Measurements from ENCODE around the gene BUD31. TPM values are rescaled to one million over a fixed set of nuclear protein-coding genes. Genes with fewer than 3 reads are reported as not detected.

BUD31 gene
- total RNA-seq, 2 donors from 2014 or later, result 36.7 to 57.0 TPM

DNA sequence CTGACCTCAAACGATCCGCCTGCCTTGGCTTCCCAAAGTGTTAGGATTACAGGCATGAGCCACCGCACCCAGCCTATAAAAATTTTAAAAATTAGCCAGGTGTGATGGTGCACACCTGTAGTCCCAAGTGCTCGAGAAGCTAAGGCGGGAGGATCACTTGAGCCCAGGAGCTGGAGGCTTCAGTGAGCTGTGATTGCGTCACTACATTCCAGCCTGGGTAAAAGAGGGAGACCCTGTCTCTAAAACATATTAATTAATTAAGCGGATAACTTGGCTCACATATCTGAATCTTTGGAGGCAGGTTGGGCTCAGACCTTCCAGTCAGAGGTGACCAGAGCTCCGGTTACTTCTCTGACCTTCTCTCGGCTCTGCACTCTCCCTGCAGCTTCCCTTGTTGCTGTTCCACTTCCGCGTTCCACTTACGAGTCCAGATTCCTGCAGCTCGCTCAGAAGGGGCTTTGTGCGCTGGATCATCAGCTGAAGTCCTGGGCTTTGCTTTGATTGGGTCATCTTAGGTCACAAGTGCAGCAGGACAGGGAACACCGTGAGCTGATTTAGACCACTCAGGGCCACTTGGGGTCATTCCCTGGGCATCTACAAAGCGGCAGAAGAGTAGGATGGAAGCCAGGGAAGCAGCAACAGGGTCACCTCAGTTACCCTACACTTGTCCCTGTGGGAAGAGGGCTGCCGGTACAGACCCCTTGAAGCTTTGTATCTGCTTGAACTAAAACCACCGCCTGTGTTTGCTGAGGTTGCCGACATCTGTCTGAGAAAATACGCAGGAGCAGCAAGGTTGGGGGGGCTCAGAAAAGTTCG, 36.3 kb upstream of the BUD31 start:
- no peak overlapping the region for H3K4me3 ChIP-seq
- peaks cover 0 to 31% of the 10 kb centered on the region in 2 donors for H3K4me1 ChIP-seq
- H3K9me3 ChIP-seq, result no peaks in the 10 kb centered on the region
- TF ChIP-seq, protein P1, sequence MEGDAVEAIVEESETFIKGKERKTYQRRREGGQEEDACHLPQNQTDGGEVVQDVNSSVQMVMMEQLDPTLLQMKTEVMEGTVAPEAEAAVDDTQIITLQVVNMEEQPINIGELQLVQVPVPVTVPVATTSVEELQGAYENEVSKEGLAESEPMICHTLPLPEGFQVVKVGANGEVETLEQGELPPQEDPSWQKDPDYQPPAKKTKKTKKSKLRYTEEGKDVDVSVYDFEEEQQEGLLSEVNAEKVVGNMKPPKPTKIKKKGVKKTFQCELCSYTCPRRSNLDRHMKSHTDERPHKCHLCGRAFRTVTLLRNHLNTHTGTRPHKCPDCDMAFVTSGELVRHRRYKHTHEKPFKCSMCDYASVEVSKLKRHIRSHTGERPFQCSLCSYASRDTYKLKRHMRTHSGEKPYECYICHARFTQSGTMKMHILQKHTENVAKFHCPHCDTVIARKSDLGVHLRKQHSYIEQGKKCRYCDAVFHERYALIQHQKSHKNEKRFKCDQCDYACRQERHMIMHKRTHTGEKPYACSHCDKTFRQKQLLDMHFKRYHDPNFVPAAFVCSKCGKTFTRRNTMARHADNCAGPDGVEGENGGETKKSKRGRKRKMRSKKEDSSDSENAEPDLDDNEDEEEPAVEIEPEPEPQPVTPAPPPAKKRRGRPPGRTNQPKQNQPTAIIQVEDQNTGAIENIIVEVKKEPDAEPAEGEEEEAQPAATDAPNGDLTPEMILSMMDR (IDR thresholded peaks at IDR 0.05), result no peak
- peaks cover under 1% of the 10 kb centered on the region for H3K36me3 ChIP-seq
- H3K27ac ChIP-seq, result no peak overlapping the region
- H3K27me3 ChIP-seq, result no peaks in the 10 kb centered on the region
- no peak for DNase-seq (ENCODE audit: low spot score)

DNA sequence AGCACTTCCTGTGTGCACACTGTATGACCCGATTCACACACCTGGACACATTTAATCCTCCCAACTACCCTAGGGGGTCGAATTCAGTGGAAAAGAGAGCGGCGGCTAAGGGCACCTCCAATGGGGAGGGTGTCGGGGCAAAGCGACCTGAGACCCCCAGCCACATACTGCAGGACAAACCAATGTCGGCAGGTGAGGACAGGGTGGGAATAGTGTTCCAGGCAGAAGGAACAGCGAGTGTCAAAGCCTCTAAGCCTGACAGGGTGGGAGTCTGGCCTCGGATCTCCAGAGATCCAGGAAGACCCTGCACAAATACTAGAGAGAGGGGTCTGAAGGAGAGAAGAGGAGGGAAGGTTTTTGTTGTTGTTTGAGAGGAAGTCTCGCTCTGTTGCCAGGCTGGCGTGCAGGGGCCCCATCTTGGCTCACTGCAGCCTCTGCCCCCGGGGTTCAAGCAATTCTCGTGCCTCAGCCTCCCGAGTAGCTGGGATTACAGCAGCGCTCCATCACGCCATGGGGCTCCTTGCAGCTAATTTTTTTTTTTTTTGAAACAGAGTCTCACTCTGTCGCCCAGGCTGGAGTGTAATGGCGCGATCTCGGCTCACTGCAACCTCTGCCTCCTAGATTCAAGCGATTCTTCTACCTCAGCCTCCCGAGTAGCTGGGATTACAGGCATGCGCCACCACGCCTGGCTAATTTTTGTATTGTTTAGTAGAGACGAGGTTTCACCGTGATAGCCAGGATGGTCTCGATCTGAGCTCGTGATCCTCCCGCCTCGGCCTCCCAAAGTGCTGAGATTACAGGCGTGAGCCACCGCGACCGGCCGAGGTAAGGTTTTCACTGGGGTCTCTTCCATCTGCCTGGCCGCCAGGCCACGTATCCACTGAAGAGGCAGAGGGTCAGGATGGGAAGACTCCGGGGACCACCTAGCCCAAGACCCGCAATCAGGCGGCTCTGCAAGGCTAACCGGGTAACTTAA, 35.4 kb upstream of the BUD31 start:
- H3K4me1 ChIP-seq, result peaks cover 0 to 35% of the 10 kb centered on the region in 2 donors
- H3K27ac ChIP-seq, result peak overlapping the region; percentile 90
- TF ChIP-seq, protein P1 (IDR thresholded peaks at IDR 0.05), result no peak
- H3K36me3 ChIP-seq, result peaks cover 10% of the 10 kb centered on the region
- no peaks in the 10 kb centered on the region for H3K27me3 ChIP-seq
- H3K9me3 ChIP-seq, result no peaks in the 10 kb centered on the region
- DNase-seq (ENCODE audit: low spot score), result no peak
- peak overlapping the region; percentile 82 to 94 for H3K4me3 ChIP-seq

DNA sequence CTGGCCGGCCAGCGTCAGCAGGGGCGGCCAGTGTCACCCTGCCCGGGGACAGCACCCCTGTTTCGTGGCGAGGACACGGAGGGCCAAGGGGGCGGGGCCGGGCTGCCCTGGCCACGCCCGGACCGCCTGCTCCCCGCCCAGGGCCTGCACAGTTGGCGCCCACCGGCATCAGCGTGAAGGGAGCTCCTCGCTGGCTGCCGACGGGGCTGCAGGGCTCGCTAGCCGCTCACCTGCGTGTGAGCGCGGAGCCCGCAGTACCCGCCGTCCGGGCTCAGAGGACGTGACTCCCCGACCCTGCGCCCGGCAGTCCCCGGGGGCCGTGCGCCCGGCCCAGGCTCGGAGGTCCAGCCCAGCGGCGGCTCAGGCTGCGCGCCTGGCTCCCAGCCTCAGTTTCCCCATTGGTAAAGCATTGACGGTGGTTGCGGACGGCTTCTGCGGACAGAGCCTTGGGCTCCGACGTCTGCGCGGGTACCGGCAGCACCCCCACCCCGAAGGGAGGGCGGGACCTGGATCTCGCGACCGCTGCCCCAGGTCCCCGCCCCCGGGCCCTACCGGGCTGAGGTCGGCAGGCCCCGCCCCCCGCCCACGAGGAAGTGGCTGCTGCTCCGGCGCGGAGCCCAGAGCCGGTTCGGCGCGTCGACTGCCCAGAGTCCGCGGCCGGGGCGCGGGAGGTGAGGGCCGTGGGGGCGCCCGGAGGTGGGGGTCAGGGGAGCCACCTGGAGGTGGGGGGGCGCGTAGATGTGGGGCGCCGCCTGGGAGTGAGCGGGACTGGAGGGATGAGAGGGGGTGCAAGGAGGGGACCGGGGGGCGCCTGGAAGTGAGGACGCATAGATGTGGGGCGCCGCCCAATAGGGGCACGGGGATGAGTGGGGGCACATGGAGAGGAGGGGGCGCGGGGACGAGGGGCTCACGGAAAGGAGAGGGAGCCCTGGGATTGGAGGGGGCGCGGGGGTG, 34.4 kb upstream of the BUD31 start, which contains the start of gene ARPC1B:
TSS of gene ARPC1B (plus strand) at position 620 of the 954 bp plus-strand sequence. CDS start 10,985 bp downstream, outside the sequence.
- Histone ChIP-seq H3K9me3 (no peaks in the 10 kb centered on the region), H3K4me3 (peak within 1 kb of the TSS; percentile 82 to 94), H3K27ac (peak within 1 kb of the TSS; percentile 90), H3K27me3 (no peaks in the 10 kb centered on the region), H3K36me3 (peaks cover 11% of the 10 kb centered on the region), H3K4me1 (peaks cover 0 to 43% of the 10 kb centered on the region in 2 donors)
- DNase-seq (ENCODE audit: low spot score), result peak; percentile 78
- TF ChIP-seq, protein P1 (IDR thresholded peaks at IDR 0.05), result no peak

DNA sequence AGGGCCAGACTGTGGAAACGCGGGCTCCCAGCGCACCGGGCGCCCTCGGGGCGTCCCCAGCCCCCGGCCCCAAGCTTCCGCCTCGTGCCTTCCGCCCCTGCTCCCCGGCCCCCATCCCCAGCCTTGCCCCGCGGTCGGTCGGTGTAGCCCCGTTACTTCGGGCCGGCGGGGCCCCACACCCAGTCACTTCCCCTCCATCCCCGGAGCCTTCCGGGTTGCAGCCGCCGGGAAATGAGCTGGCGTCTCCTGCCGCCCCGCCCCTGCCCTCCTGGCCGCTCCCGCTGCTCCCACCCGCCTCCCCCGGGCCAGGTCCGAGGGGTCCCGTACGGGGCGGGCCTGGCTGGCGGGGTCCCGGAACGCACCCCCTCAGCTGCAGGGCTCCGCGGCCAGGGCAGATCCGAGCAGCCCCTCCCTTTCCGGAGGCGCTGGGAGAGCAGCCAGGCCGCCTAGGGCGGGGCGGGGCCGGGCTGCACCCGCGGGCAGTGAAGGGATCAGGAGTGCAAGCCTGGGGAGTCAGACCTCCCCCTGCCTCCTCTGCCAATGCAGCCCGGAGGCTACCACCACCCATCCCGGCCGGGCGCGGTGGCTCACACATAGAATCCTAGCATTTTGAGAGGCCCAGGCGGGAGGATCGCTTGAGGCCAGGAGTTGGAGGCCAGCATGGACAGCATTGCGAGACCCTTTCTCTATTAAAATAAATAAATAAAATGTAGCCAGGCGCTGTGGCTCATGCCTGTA, 33.5 kb upstream of the BUD31 start:
- peak overlapping the region; percentile 82 to 94 for H3K4me3 ChIP-seq
- TF ChIP-seq, protein P1 (IDR thresholded peaks at IDR 0.05), result no peak
- peak overlapping the region; percentile 90 for H3K27ac ChIP-seq
- peaks cover 0 to 52% of the 10 kb centered on the region in 2 donors for H3K4me1 ChIP-seq
- DNase-seq (ENCODE audit: low spot score), result peak; percentile 76
- no peaks in the 10 kb centered on the region for H3K27me3 ChIP-seq
- peaks cover 11% of the 10 kb centered on the region for H3K36me3 ChIP-seq
- H3K9me3 ChIP-seq, result no peaks in the 10 kb centered on the region
